GM12878 (cell line): Measurements from ENCODE around the gene MT4. TPM values are rescaled to one million over a fixed set of nuclear protein-coding genes. Genes with fewer than 3 reads are reported as not detected.

Source experiments
- ATF7 ChIP-seq: fragments of 450-650 bp; IDR thresholded peaks from 2 replicates; pipeline ENCODE4 v1.6.1; 2016; ENCODE audit warnings: low read depth, mild to moderate bottlenecking
- BCLAF1 ChIP-seq: fragments of 450-650 bp; IDR thresholded peaks from 2 replicates; pipeline ENCODE4 v1.6.1; 2017; ENCODE audit warnings: antibody characterized with exemption, mild to moderate bottlenecking, moderate library complexity
- FOXK2 ChIP-seq: fragments of 450-650 bp; IDR thresholded peaks from 2 replicates; pipeline ENCODE4 v1.6.1; 2017; ENCODE audit warnings: mild to moderate bottlenecking, moderate library complexity
- KLF5 ChIP-seq: fragments of 450-650 bp; IDR thresholded peaks from 2 replicates; pipeline ENCODE4 v1.6.1; 2014; ENCODE audit warnings: mild to moderate bottlenecking; ENCODE audit not compliant: partially characterized antibody
- NFYB ChIP-seq: IDR thresholded peaks from 2 replicates; pipeline ENCODE4 v1.6.1; 2011; ENCODE audit warnings: low read depth, mild to moderate bottlenecking, low read length, improper control_type of control experiment, moderate library complexity; ENCODE audit not compliant: insufficient read depth
- POLR2AphosphoS2 ChIP-seq: IDR thresholded peaks from 2 replicates; pipeline ENCODE4 v1.6.1; 2011; ENCODE audit warnings: low read depth, mild to moderate bottlenecking, low read length, improper control_type of control experiment, moderate library complexity
- PRDM15 ChIP-seq: fragments of 450-650 bp; formaldehyde crosslinking; IDR thresholded peaks from 2 replicates; pipeline ENCODE4 v1.4.0; 2020; ENCODE audit warnings: mild to moderate bottlenecking, moderate library complexity
- SREBF1 ChIP-seq: IDR thresholded peaks from 2 replicates; pipeline ENCODE4 v1.6.1; 2012; ENCODE audit warnings: mild to moderate bottlenecking, low read length
- USF2 ChIP-seq: IDR thresholded peaks from 2 replicates; pipeline ENCODE4 v1.6.1; 2011; ENCODE audit warnings: low read depth, low read length, improper control_type of control experiment, borderline replicate concordance
- ZBTB33 ChIP-seq: fragments of 450-650 bp; IDR thresholded peaks from 2 replicates; pipeline ENCODE4 v1.6.1; 2017; ENCODE audit warnings: mild to moderate bottlenecking
- ZNF274 ChIP-seq: IDR thresholded peaks from one replicate; pipeline ENCODE4 v1.8.0; 2011; ENCODE audit not compliant: insufficient read length, insufficient read depth
- polyA plus RNA-seq, 11 experiments: library from polyadenylated mRNA; depleted of rRNA in 4 of 11; unstranded in 6 of 11; stranded (reverse) in 5 of 11; fragments of >200 nt; fragmentation: Nextera tagmentation in 4 of 11; fragmentation: Illumina TruSeq in 1 of 11; extraction: Ambion mirVana in 4 of 11; extraction: Trizol in 1 of 11; gene quantifications; 1 replicate in 1 of 11; 2 replicates in 10 of 11; pipeline versions ENCODE4 v1.2.1 to v1.2.3, GENCODE V29; 2011 to 2016; ENCODE audit warnings: inconsistent platforms in 2 of 11, missing spikeins in 2 of 11, low read depth in 1 of 11
- total RNA-seq, 4 experiments: library from RNA; depleted of rRNA in 3 of 4; stranded (reverse); fragments of >200 nt in 3 of 4; fragmentation: Illumina TruSeq in 1 of 4; extraction: Trizol in 1 of 4; gene quantifications; 2 replicates each; pipeline versions ENCODE4 v1.2.1 to v1.2.3, GENCODE V29; 2013 to 2021
- TF ChIP-seq, protein P1 (sequence below): fragments of 450-650 bp; IDR thresholded peaks from 2 replicates; pipeline ENCODE4 v1.6.1; 2017; ENCODE audit warnings: mild to moderate bottlenecking, moderate library complexity
- TF ChIP-seq, protein P2 (sequence below): IDR thresholded peaks from 2 replicates; pipeline ENCODE4 v1.6.1; 2012; ENCODE audit warnings: low read depth, low read length, improper control_type of control experiment

MT4 gene
- total and polyA plus RNA-seq, 10 of the 15 experiments (the other 5 are each of a cell fraction or from before 2014, with no cell fraction given): not detected

DNA sequence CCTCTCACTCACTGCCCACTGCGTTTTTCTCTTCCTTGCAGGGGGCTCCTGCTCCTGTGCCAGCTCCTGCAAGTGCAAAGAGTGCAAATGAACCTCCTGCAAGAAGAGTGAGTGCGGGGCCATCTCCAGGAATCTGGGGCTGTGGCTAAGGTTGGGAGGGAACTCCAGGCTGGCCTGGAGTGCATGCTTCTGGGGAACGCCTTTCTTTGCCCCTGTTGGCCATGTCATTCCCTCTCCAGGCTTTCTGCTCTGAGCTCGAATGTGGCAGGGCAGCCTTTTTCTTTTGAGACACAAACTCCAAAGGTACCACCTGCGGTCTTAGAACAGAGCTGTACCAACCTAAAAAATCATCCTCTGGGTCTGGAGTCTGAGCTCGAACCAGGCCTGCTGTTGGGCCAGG, 53.3 kb downstream of the MT4 start (continued):
- TF ChIP-seq ZBTB33: no peak
- TF ChIP-seq PRDM15 (CRISPR knock-in tag): no peak
- TF ChIP-seq SREBF1: no peak
- TF ChIP-seq ATF7: no peak
- TF ChIP-seq USF2: no peak
- no peak for TF ChIP-seq FOXK2
- no peak for TF ChIP-seq KLF5
- TF ChIP-seq, protein P1, sequence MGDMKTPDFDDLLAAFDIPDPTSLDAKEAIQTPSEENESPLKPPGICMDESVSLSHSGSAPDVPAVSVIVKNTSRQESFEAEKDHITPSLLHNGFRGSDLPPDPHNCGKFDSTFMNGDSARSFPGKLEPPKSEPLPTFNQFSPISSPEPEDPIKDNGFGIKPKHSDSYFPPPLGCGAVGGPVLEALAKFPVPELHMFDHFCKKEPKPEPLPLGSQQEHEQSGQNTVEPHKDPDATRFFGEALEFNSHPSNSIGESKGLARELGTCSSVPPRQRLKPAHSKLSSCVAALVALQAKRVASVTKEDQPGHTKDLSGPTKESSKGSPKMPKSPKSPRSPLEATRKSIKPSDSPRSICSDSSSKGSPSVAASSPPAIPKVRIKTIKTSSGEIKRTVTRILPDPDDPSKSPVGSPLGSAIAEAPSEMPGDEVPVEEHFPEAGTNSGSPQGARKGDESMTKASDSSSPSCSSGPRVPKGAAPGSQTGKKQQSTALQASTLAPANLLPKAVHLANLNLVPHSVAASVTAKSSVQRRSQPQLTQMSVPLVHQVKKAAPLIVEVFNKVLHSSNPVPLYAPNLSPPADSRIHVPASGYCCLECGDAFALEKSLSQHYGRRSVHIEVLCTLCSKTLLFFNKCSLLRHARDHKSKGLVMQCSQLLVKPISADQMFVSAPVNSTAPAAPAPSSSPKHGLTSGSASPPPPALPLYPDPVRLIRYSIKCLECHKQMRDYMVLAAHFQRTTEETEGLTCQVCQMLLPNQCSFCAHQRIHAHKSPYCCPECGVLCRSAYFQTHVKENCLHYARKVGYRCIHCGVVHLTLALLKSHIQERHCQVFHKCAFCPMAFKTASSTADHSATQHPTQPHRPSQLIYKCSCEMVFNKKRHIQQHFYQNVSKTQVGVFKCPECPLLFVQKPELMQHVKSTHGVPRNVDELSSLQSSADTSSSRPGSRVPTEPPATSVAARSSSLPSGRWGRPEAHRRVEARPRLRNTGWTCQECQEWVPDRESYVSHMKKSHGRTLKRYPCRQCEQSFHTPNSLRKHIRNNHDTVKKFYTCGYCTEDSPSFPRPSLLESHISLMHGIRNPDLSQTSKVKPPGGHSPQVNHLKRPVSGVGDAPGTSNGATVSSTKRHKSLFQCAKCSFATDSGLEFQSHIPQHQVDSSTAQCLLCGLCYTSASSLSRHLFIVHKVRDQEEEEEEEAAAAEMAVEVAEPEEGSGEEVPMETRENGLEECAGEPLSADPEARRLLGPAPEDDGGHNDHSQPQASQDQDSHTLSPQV: no peak
- no peak for TF ChIP-seq BCLAF1
- TF ChIP-seq ZNF274: no peak
- TF ChIP-seq, protein P2, sequence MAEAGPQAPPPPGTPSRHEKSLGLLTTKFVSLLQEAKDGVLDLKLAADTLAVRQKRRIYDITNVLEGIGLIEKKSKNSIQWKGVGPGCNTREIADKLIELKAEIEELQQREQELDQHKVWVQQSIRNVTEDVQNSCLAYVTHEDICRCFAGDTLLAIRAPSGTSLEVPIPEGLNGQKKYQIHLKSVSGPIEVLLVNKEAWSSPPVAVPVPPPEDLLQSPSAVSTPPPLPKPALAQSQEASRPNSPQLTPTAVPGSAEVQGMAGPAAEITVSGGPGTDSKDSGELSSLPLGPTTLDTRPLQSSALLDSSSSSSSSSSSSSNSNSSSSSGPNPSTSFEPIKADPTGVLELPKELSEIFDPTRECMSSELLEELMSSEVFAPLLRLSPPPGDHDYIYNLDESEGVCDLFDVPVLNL: no peak
- TF ChIP-seq POLR2AphosphoS2: no peak
- TF ChIP-seq NFYB: no peak
